Amygdala (tissue), 56 donors: Measurements from ENCODE around the gene BCL2L14.

Experiments used
- DNase-seq, 56 donors: peaks; one replicate each; lab custom pipeline; 2025; lab: John Stamatoyannopoulos, UW

Gene BCL2L14

DNA sequence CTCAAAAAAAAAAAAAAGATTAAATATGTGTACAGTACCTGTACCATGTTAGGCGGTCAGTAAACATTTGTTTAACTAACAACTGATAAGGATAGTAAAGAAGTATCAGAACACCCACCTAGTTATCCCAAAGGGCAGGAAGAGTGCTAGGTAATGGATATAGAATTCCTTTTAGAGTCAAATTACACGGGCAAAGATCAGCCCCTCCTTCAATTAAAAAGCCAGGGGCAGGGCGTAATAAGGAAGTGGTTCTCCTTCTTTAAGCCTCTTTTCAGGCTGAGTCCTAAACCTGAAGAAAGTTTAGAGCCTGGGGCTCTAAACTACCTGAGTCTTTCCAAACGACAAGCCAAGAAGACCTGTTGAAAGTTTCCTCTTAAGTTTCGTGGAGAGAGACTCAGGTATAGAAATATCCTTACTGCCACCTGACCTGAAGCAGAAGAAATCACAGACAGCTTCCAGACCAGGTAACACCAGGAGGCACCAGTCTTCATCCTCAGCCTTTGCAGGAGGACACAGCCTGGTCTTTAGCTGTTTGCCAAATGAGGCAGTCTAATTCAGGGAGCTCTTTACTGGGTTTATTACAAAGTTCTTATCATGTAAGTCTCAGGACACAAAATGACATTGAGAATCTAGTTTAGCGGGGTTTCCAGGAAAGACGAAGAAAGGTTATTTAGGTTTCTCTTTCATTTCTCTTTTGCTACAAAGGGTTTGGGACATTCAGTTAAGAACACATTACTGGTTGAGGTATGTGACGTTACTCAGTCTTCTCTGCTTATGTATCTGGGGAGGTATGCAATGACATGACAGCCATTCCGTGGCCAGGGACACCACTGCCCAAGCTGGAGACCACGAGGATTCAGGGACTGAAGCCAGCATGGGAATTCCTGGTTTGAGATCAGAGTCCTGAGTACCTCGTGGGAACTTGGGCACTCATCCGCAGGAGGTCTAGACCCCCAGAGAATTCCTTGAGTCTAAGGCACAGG, at the start of gene BCL2L14:
BCL2L14 (plus strand) TSS at position 266 of the 983 bp plus-strand sequence. CDS start 8,367 bp downstream, outside the sequence.
- no peak for DNase-seq

DNA sequence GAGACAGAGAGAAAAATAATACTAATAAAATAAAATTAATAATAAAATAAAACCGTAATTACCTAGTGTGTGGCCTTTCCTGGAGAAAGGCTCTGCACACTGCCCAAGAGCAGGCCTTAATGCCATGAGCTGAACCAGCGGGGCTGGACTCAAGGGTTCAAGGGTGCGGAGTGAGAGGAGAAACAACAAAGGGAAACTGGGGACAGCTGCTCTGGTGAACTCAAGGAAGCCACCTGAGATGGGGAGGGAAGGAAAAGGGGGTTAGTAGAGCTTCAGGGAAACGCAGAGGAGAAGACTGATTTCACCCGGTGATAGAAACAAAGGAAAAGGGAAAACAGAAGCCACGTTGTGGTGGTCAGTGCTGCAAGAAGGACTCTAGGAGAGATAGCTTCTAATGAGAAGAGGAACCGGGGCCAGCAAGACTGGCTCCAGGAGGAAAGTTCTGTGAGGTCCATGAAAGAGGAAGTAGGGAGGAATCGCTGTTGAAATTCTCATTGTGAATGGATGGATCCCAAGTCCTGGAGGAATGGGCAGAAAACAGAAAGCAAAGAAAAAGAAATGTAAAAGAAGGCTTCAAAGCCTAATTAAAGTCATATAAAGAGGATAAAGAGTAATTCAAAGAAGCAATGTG, 48.3 kb upstream of the BCL2L14 start:
- DNase-seq = no peak

DNA sequence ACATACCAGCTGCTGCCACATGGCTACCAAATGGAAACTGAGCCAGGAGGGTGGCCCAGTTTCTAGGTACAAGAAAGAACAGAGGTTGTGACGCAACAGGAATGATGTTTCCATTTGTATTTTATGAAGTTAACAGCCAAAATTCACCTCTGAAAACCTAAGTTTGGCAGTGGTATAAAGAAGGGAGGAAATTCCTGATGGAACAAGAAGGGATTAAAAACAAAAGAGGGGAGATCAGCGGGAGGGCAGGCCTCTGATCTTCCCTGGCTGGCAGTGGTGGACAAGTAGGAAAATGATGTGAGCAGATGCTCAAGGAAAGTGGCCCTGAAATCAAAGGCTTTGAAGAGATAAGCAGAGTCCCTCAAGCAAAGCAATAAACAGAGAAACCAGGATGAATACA, 47.3 kb upstream of the BCL2L14 start:
- no peak for DNase-seq

DNA sequence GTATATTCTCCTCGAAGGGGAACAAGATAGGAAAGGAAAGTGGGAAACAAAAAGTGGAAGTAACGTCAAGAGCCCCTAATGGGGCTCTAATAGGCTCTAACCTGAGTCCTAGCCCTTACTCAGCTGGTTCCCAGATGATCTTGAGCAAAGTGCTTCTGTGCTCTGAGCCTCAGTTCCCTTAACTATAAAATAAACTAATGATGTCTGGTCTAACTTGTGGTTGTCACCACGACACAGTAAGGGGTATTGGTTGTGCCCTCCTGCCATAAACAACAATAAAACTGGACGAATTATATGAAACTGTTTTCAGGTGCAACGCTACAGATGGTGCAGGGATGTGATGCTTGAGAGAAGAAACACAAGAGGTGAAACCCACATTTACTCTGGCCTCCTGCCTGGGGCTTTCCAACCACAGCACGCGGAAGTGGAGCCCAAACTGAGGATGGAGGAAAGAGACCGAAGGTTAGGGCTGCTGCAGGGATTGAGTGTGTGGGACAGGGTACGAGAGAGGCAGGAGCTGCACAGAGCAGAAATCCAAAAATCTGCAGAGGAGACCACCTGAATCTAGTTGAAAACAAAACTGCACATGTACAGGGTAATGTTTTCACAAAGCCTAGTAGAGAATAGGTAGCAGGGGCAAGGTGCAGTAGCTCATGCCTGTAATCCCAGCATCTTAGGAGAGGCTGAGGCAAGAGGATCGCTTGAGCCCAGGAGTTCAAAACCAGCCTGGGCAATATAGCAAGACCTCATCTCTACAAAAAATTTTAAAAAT, 45.6 kb upstream of the BCL2L14 start:
- no peak for DNase-seq

DNA sequence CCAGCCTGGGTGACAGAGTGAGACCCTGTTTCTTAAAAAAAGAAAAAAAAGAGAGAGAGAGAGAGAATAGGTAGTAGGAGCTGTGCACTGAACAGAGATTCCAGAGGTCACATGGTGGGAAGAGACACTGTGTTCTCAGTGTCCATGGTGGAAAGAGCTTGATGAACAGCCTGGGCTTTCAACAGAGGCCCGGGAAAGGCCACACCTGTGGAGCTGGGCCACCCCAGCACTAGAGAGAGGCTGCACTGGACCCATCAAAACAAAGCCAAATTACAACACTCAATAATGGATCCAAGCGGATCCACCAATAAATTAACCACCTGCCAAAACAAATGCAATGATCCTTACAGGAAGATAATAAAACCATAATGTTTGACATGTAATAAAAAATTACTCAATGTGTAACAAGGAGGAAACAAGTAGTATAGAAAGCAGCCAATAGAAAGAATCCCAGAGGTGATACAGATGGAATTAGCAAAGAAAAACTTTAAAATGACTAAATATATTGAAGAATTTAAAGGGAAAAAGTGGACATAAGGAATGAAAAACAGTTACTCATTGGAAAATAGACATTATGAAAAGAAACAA, 44.8 kb upstream of the BCL2L14 start:
- no peak for DNase-seq

GRCh38 chr12:12028668-12029402, 41.9 kb upstream of the BCL2L14 start:
- DNase-seq = no peak

DNA sequence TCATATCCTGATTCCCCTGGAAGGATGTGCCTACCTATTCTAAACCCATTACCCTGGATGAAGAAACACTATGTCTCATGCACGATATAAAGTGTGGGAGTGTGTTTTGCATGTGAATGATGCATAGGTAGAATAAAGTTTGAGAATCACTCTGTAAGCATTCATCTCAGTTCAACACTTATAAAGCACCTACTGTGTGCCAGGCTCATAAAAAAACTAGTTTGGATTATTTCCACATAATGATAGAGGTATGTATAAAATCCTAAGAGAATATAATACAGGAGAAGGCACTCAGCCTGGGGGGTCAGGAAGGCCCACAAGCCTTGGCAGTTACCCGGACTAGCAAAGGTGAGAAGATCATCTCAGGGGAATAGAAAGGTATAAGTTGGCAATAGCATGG, 41.1 kb upstream of the BCL2L14 start:
- no peak for DNase-seq

DNA sequence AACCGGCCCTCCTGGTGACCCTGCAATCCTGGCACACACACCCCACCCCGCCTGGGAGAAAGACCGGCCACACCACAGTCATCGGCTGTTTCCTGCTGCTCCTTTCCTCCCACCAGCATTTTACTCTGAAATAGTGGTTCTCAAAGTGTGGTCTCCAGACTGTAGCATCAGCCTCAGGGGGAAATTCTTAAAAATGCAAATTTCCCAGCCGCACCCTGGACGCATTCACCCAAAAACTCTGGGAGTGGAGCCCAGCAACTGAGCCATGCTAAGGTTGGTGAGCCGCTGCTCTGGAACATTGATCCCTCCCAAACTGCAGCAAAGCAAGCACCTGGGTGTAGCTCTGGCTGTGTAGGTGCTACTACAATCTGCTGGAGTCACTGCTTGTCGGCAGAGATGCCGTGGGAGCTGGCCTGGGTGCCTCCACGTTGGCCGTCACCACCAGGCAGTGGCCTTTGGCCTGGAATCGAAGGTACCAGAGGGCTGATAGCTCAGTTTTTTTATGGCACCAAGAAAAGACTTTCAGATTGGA, 38.4 kb upstream of the BCL2L14 start:
- no peak for DNase-seq

- peak in 54 of 56 donors; percentile 18 to 87 (median 60) for DNase-seq
Measured at GRCh38 chr12:12032851-12033797, 37.6 kb upstream of the BCL2L14 start.

DNA sequence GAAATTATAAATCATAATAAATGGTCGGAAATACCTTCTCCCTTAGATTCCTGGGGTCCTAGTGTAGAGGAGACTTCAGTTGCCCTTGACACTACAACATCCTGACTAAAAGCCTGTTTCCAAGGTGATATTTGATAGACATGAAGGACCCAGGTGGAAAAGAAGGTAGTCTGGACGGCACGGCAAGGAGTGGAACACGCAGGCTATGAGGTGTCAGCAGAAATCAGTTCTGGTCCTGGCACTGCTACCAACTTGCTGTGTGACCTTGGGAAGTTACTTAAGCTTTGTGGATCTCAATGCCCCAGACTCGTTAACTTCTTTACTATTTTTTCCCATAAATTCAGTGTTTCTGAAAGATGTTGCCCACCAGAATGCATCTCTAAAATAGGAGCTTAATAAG, 36.9 kb upstream of the BCL2L14 start:
- no peak for DNase-seq

DNA sequence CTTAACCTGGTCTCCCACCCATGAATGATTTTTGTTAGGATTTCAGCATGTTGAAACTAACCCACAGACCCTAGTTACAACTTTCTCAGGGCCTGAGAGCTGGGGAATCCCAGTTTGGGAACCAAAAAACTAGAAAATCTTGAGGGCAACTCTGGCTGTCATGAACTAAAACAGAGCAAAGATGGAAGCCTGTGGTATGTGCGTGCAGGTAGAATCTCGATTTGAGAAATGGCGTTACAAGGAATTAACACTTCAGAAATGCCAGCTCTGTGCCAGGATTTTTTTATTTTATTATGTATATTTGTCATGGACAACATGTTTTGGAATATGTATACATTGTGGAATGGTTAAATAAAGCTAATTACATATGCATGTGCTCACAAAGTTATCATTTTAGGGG, 36.4 kb upstream of the BCL2L14 start:
- DNase-seq = no peak

DNA sequence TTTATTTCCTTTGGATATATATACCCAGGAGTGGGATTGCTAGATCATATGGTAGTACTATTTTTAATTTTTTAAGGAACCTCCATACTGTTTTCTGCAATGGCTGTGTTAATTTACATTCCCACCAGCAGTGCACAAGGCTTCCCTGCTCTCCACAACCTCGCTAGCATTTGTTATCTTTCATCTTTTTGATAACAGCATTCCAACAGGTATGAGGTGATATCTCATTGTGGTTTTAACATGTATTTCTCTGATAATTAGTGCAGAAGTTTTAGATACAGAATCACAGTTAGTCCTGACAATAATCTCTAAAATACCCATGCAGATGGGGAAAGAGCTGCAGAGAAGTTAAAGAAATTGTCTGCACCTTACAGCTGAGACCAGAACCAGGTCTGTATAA, 35.5 kb upstream of the BCL2L14 start:
- no peak for DNase-seq

DNA sequence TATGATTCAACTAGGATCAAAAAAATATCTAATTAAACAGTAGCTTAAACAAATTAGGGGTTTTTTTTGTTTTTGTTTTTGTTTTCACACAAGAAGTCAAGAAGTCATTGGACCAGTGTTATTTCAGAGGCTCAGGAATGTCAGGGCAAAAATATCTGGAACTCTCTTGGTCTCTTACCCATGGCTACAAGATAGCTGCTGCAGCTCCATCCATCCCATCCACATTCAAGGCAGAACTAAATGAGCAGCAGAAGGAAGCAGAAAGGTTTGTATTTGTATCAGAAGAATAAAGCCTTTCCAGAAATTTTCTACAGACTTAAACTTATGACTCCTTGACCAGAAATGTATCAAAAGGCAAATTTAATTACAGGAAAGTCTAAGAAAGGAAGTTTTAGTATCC, 33.8 kb upstream of the BCL2L14 start:
- DNase-seq = no peak

DNA sequence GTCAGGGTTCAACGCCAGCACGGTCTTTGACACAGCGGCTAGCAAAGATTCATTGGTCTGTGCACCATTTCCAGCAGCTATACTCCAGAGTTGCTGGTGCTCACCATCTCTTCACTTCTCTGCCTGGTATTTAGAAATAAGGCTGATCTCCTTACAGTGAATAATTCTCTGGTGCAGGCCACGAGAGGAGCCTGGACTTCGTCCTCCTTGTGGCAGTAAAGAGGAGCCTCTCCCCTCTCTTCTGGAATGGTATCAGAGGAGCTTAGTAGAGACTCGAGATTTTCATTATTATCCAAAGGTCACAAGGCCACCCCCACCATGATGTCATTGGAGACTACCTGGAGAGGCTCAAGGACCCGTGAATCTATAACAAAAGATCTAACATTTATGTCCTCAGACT, 30.8 kb upstream of the BCL2L14 start:
- no peak for DNase-seq

DNA sequence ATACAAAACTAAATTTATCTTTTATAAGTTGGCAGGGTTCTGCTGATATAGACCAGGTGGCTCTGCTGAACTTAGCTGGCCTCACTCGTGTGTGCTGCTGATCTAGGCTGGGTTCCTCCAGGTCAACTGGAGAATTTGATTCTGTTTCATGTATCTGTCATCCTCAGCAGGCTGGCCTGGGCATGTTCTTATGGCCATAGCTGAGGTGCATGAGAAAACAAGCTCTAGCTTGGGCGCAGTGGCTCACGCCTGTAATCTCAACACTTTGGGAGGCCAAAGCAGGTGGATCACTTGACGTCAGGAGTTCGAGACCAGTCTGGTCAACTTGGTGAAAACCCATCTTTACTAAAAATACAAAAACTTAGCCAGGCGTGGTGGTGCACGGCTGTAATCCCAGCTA, 24.3 kb upstream of the BCL2L14 start:
- no peak for DNase-seq

DNA sequence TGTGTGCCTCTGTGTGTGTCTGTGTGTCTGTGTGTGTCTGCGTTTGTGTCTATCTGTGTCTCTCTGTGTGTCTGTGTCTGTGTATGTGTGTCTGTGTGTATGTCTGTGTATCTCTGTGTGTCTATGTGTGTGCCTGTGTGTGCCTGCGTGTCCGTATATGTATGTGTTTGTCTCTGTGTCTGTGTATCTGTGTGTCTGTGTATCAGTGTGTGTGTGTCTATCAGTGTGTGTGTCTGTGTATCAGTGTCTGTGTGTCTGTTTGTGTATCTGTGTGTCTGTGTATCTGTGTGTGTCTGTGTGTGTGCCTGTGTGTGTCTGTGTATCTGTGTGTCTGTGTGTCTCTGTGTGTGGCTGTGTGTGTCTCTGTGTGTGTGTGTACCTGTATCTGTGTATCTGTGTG, 23.1 kb upstream of the BCL2L14 start:
- no peak for DNase-seq

- no peak for DNase-seq
Measured at GRCh38 chr12:12048266-12048665, 22.5 kb upstream of the BCL2L14 start.

DNA sequence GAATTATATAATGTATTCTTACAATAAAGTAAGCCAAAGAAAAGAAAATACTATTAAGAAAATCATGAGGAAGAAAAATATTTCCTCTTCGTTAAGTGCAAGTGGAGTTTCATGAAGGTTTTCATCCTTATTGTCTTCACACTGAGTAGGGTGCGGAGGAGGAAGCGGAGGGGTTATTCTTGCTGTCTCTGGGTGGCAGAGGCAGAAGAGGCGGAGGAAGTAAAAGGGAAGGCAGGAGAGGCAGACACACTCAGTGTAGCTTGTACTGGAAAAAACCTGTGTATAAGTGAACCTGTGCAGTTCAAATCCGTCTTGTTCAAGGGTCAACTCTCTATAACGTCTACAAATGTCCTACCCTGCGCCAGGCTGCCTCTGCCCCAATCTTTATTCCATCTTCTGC, 22.0 kb upstream of the BCL2L14 start:
- no peak for DNase-seq

DNA sequence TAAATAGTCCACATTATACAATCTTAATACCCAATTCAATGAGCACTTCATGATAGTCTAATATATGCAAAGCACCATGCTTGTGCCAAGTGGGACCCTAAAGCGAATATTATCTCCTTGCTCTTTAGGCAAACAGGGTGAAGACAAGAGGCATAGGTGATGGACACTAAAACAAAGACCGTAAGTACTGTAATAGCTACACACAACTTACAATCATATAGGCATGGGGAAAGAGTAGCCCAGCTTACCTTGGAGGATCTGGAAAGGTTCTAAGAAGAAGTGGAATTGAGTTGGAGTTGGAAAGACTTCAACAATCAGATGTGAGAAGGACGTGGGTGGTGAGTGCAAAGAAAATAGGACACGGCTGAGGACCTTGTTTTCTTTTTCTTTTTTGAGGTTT, 19.1 kb upstream of the BCL2L14 start:
- no peak for DNase-seq
